HL-60 (cell line): Measurements from ENCODE around the gene EFS.
"Not testable (repeated sequence)": the region's sequence is repeated elsewhere in the genome, so short reads cannot be mapped to it uniquely, and the experiment has no call there.

Experiments
- DNase-seq, 2 experiments: peaks; one replicate each; pipeline ENCODE4 v3.0.0-alpha.2; 2010 to 2020; ENCODE audit warnings: low read depth in 1 of 2, low spot score in 1 of 2
- H3K27ac ChIP-seq: fragments of 250-450 bp; sonication (Bioruptor Pico); replicated peaks from 2 replicates; pipeline ENCODE4 v1.5.1; 2020; ENCODE audit warnings: mild to moderate bottlenecking, moderate library complexity
- H3K27me3 ChIP-seq: fragments of 250-450 bp; sonication (Bioruptor Pico); 2 replicates; pipeline ENCODE4 v1.5.1; 2021; ENCODE audit warnings: mild to moderate bottlenecking, moderate library complexity; ENCODE audit not compliant: insufficient read depth, poor library complexity, severe bottlenecking
- H3K4me3 ChIP-seq: replicated peaks from 2 replicates; pipeline ENCODE4 v1.5.1; 2011; ENCODE audit warnings: mild to moderate bottlenecking, control low read depth, low read length; ENCODE audit not compliant: insufficient read depth
- CTCF ChIP-seq: IDR thresholded peaks from one replicate; pipeline ENCODE4 v1.5.1; 2011; ENCODE audit warnings: low read length, control low read depth, inconsistent platforms; ENCODE audit not compliant: insufficient read depth
- GABPA ChIP-seq: IDR thresholded peaks from 2 replicates; pipeline ENCODE4 v1.6.1; 2012; ENCODE audit warnings: low read depth
- POLR2AphosphoS5 ChIP-seq: IDR thresholded peaks from 2 replicates; pipeline ENCODE4 v1.6.1; 2012; ENCODE audit warnings: low read depth
- REST ChIP-seq: IDR thresholded peaks from 2 replicates; pipeline ENCODE4 v1.6.1; 2012; ENCODE audit warnings: low read depth; ENCODE audit not compliant: insufficient replicate concordance
- SPI1 ChIP-seq: IDR thresholded peaks from 2 replicates; pipeline ENCODE4 v1.6.1; 2012; ENCODE audit warnings: low read depth, mild to moderate bottlenecking, borderline replicate concordance

Gene EFS

GRCh38 chr14:23335623-23336022 lies 29.3 kb downstream of the EFS start:
- TF ChIP-seq POLR2AphosphoS5 (no peak), GABPA (no peak), SPI1 (no peak), REST (no peak), CTCF (no peak)
- no peak overlapping the region for H3K4me3 ChIP-seq
- no peak for DNase-seq
- H3K27me3 ChIP-seq: no peaks in the 10 kb centered on the region
- H3K27ac ChIP-seq: no peak overlapping the region

GRCh38 chr14:23327947-23328744 lies 36.8 kb downstream of the EFS start:
- H3K27ac ChIP-seq: no peak overlapping the region
- peak in 1 of 2 experiments; percentile 72 for DNase-seq
- no peak overlapping the region for H3K4me3 ChIP-seq
- no peaks in the 10 kb centered on the region for H3K27me3 ChIP-seq
- TF ChIP-seq CTCF (peak; percentile 94), SPI1 (no peak)

- no peak overlapping the region for H3K4me3 ChIP-seq
- H3K27me3 ChIP-seq: no peaks in the 10 kb centered on the region
- TF ChIP-seq GABPA: no peak
- peak; percentile 58; the same call in 1 of the 2 replicates for TF ChIP-seq POLR2AphosphoS5
- no peak for TF ChIP-seq SPI1
- no peak for TF ChIP-seq REST
- no peak for DNase-seq
- no peak overlapping the region for H3K27ac ChIP-seq
These were observed 38.3 kb downstream of the EFS start for GRCh38 chr14:23326491-23327332.

GRCh38 chr14:23325746-23326145 lies 39.2 kb downstream of the EFS start:
- H3K27ac ChIP-seq, H3K4me3 ChIP-seq, H3K27me3 ChIP-seq, DNase-seq: not testable (repeated sequence)
